AG04450 (cell line): ENCODE measurements around the gene SF3A1. TPM values are rescaled to one million over a fixed set of nuclear protein-coding genes. Genes with fewer than 3 reads are reported as not detected.

Experiments
- CTCF ChIA-PET: fragments of 300-600, 350-600 bp; formaldehyde crosslinking; extraction: SDS; loops from one replicate; lab custom pipeline; 2022; ENCODE audit warnings: antibody characterized with exemption, inconsistent platforms; lab: Charles Lee
- POLR2A ChIA-PET: fragments of 350-600 bp; formaldehyde crosslinking; extraction: SDS; loops from one replicate; lab custom pipeline; 2021; ENCODE audit warnings: antibody characterized with exemption, inconsistent platforms; lab: Yijun Ruan, JAX
- DNase-seq: peaks from one replicate; pipeline ENCODE4 v3.0.0-alpha.2; 2011; ENCODE audit warnings: low read depth, low spot score
- H3K27ac ChIP-seq: one replicate; pipeline ENCODE4 v1.5.1; 2012; ENCODE audit warnings: low read depth, low read length, control low read depth
- H3K27me3 ChIP-seq: one replicate; pipeline ENCODE4 v1.6.0; 2012; ENCODE audit warnings: low read length; ENCODE audit not compliant: control insufficient read depth, insufficient read depth
- H3K4me3 ChIP-seq: 2 replicates; pipeline ENCODE4 v1.5.1; 2011; ENCODE audit warnings: mild to moderate bottlenecking, low read depth, low read length, control low read depth
- H3K9me3 ChIP-seq: 2 replicates; pipeline ENCODE4 v1.5.1; 2012; ENCODE audit warnings: low read length; ENCODE audit not compliant: control insufficient read depth, insufficient read depth
- polyA plus RNA-seq: library from polyadenylated mRNA; depleted of rRNA; stranded (reverse); fragments of >200 nt; gene quantifications from 2 replicates; pipeline ENCODE4 v1.2.3, GENCODE V29; 2011
- TF ChIP-seq, protein P1 (sequence below): IDR thresholded peaks from 2 replicates; pipeline ENCODE4 v1.5.1; 2011; ENCODE audit warnings: low read depth, low read length, control low read depth, inconsistent platforms

Gene SF3A1
- polyA plus RNA-seq, 1 experiment = 53.1 TPM

DNA sequence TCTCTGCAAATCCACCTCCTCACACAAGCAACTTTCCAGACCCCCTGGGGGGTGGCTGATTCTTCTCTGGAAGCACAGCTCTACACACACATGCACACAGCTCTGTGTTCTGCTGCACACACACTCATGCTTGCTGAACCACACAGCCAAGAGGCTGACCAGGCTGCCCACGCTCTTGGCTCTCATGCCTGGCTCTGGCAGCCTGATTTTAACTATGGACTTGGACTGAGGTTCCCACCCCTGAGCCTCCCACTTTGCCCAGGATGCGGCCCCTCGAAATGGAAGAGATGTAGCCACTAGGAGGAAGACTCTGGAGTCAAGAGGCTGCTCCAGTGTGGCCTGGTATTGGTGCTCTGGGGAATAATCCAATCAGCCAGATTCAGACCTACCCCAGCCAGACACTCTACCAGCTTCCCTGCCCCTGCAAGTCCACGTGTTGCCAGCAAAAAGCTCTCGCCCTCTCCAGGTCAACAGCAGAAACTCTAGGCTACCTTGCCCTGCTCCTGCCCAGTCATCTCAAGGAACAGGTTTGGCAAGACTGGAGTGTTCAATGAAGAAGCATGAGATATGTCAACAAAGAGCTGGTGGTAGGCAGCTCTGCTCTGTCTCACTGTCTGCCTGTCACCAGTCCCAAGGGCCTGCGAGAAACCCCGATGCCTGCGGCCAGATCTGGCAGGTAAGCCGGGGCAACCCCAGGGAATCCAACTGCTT is 58.5 kb downstream of the SF3A1 start:
- H3K4me3 ChIP-seq = no peak overlapping the region
- ChIA-PET CTCF (no interaction called here), POLR2A (interaction anchor here (0.8 kb wide), 1 partner anchor 59 kb away, joined by 3 read pairs; the partner anchor contains the start of genes CCDC157 and SF3A1)
- H3K27me3 ChIP-seq = no peaks in the 10 kb centered on the region
- H3K9me3 ChIP-seq = no peaks in the 10 kb centered on the region
- H3K27ac ChIP-seq = no peak overlapping the region
- no peak for DNase-seq
- TF ChIP-seq, protein P1, sequence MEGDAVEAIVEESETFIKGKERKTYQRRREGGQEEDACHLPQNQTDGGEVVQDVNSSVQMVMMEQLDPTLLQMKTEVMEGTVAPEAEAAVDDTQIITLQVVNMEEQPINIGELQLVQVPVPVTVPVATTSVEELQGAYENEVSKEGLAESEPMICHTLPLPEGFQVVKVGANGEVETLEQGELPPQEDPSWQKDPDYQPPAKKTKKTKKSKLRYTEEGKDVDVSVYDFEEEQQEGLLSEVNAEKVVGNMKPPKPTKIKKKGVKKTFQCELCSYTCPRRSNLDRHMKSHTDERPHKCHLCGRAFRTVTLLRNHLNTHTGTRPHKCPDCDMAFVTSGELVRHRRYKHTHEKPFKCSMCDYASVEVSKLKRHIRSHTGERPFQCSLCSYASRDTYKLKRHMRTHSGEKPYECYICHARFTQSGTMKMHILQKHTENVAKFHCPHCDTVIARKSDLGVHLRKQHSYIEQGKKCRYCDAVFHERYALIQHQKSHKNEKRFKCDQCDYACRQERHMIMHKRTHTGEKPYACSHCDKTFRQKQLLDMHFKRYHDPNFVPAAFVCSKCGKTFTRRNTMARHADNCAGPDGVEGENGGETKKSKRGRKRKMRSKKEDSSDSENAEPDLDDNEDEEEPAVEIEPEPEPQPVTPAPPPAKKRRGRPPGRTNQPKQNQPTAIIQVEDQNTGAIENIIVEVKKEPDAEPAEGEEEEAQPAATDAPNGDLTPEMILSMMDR = no peak

- ChIA-PET POLR2A (no interaction called here), CTCF (no interaction called here)
- DNase-seq = no peak
- H3K9me3 ChIP-seq = no peaks in the 10 kb centered on the region
- H3K4me3 ChIP-seq = no peak overlapping the region
- H3K27ac ChIP-seq = no peak overlapping the region
- no peaks in the 10 kb centered on the region for H3K27me3 ChIP-seq
- TF ChIP-seq, protein P1 = no peak
These were observed 59.3 kb downstream of the SF3A1 start for GRCh38 chr22:30297276-30297990.

DNA sequence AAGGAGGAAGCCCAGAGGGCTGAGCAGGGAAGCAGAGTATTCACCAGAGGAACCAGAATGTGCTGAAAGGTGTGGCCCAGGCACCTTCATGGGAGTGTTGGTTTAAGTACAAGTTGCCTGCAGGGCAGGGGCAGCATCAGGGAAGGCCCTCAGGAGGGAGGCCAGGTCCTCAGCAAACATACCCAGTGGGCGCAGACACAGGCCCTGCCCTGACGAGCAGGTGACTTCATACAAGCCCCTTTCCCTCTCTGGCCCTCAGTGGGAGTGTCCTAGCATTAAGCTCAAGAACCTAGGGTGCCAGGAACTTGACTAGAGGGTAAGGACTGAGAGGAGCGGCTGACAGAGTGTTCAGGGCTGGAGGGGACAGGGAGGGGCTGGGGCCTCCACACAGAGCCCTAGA is 59.9 kb downstream of the SF3A1 start:
- H3K9me3 ChIP-seq = no peaks in the 10 kb centered on the region
- POLR2A ChIA-PET = no interaction called here
- no peak for DNase-seq
- CTCF ChIA-PET = no interaction called here
- TF ChIP-seq, protein P1 = no peak
- no peaks in the 10 kb centered on the region for H3K27me3 ChIP-seq
- no peak overlapping the region for H3K4me3 ChIP-seq
- no peak overlapping the region for H3K27ac ChIP-seq

- CTCF ChIA-PET = no interaction called here
- Histone ChIP-seq H3K9me3 (no peaks in the 10 kb centered on the region), H3K27me3 (no peaks in the 10 kb centered on the region), H3K4me3 (no peak overlapping the region), H3K27ac (no peak overlapping the region)
- no peak for DNase-seq
- POLR2A ChIA-PET = no interaction called here
- TF ChIP-seq, protein P1 = no peak
These were observed 60.4 kb downstream of the SF3A1 start for GRCh38 chr22:30296324-30296723.

DNA sequence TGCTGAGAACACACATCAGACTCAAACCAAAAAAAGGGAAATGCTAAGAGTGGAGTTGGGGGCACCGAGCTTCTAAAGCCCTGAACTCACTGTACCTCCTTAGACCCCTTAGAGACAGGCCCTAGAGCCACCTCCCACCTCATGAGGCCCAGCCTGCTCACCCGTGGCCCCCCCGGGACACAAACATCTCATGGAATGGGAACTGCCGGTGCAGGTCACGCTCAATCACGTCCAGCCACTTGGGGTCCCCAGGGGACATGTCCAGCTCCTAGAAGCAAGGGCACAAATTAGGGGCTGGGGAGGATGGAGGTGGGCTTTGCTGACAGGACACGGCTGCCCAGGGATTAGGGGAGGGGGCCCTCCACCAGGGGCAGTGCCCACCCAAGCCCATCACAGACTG is 61.1 kb downstream of the SF3A1 start:
- no peak overlapping the region for H3K27ac ChIP-seq
- no peaks in the 10 kb centered on the region for H3K27me3 ChIP-seq
- TF ChIP-seq, protein P1 = no peak
- DNase-seq = no peak
- CTCF ChIA-PET = no interaction called here
- H3K9me3 ChIP-seq = no peaks in the 10 kb centered on the region
- no peak overlapping the region for H3K4me3 ChIP-seq
- POLR2A ChIA-PET = no interaction called here
